NCI-H2196 (cell line): ENCODE results near the gene TMC7.
"Not testable (repeated sequence)": the region's sequence is repeated elsewhere in the genome, so short reads cannot be mapped to it uniquely, and the experiment has no call there.

Experiments
- DNase-seq: peaks from one replicate; lab custom pipeline; 2025; ENCODE audit not compliant: unreplicated experiment; lab: John Stamatoyannopoulos, UW

TMC7 gene

GRCh38 chr16:18983565-18984434 is at the start of gene TMC7:
TSS of gene TMC7 (plus strand) at chr16:18983934. CDS start at chr16:18984064, 130 bp downstream.
- peak; percentile 87 for DNase-seq

- DNase-seq = no peak
These were observed 46.9 kb upstream of the TMC7 start for GRCh38 chr16:18936727-18937340.

DNA sequence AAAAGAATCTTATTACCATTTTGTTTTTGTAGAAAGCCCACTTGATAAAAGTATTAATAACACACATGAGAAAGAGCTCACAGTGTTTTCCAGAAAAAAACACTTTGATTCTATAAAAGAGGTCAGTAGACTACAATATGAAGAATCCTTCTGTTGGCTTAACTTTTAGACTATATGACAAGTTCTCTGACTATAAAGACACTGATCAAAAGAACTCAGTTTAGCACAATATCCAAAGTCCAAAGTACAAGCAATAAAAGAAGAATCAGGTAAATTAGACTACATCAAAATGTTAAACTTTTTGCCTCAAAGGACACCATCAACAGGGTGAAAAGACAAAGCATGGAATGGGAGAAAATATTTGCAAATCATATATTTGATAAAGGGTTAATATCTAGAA is 46.3 kb upstream of the TMC7 start:
- no peak for DNase-seq

DNA sequence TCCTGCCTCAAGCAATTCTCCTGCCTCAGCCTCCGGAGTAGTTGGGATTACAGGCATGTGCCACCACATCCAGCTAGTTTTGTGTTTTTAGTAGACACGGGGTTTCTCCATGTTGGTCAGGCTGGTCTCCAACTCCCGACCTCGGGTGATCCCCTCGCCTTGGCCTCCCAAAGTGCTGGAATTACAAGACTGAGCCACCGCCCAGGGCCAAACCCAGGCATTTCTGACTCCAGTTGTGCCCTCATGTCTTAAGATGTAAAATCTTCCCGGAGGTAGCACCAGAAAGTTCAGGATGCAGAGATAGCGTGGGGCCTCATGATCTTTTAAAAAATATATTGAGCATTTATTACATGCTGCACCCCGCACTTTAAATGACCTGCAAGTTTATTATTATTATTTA is 44.7 kb upstream of the TMC7 start:
- DNase-seq = no peak

DNA sequence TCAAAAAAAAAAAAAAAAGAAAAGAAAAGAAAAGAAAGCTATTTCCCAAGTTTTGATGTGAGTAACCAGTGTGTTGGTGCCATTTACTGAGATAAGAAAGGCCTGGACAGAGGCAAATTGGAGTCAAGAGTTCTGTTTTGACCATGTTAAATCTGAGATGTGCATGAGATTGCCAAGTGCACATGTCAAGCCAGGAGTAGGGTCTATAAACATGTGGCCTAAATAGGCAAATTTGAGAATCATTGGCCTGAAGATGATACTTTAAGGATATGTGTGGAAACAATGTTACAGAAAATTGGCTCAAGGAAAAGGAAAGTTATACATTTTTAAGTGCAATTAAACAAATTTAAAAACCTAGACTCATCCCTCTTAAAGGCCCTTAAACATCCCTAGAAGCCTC is 42.3 kb upstream of the TMC7 start:
- DNase-seq = no peak

DNA sequence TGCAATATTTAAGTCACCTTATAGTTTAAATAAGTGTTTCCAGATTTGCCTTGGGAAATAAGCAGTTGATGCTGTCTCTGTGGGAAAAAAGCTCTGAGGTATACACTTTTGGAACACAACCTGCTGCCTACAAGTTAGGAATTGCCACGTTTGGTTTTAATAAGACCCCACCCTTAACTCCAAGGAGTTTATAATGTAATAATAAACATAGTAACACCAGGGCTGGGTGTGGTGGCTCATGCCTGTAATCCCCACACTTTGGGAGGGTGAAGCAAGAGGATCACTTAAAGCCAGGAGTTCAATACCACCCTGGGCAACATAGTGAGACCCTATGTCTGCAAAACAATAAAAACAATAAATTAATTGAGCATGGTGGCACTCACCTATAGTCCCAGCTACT is 41.7 kb upstream of the TMC7 start:
- no peak for DNase-seq

DNA sequence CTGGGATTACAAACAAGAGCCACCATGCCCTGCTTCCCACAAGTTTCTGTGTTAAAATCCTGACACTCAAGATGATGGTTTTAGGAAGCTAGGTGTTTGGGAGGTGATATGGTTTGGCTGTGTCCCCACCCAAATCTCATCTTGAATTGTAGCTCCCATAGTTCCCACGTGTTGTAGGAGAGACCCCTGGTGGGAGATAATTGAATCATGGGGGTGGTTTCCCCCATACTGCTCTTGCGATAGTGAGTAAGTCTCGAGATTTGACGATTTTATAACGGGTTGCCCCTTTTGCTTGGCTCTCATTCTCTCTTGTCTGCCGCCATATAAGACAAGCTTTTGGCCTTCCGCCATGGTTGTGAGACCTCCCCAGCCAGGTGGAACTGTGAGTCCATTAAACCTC is 40.3 kb upstream of the TMC7 start:
- no peak for DNase-seq

GRCh38 chr16:18945233-18945632 is 38.5 kb upstream of the TMC7 start:
- no peak for DNase-seq

DNA sequence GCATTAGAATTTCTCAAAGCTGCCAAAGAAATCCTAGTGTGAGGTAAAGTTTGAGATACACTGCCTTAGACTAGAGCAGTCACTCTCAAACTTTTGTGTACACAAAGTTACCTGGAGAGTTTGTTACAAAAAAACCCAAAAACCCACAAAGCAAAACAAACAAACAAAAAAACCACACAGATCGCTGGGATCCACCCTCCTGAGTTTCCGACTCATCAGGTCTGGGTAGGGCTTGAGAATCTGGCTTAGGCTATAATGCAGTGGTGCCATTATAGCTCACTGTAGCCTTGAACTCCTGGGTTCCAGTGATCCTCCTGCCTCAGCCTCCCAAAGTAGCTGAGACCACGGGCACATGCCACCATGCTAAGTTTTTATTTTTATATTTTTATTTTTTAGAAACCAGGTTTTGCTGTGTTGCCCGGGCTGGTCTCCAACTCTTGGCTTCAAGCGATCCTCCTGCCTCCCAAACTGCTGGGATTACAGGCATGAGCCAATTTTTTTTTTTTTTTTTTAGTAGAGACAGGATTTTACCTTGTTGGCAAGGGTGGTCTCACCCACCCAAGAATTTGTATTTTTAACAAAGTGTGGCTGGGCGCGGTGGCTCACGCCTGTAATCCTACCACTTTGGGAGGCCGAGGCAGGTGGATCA is 35.2 kb upstream of the TMC7 start:
- no peak for DNase-seq

DNA sequence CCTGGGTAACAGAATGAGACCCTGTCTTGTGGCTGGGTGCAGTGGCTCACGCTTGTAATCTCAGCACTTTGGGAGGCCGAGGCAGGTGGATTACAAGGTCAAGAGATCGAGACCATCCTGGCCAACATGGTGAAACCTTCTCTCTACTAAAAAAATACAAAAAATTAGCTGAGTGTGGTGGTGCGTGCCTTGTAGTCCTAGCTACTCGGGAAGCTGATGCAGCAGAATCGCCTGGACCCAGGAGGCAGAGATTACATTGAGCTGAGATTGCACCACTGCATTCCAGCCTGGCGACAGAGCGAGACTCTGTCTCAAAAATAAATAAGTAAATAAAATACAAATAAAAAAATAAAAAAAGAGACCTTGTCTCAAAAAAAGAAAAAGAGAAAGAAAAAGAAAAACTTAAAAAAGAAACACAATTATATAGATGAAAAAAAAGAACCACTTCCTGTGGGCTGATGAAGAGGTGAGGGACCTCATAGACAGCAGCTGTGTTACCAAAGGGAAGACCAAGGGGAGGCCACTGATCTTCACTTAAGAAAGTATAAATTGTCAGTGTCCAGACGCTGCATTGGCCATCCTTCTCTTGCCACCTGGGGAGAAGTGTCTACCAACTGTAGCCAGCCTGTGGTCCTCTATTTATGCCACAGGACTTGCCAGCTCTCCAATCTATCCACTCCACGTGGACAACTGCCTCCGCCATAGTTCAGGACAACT is 33.1 kb upstream of the TMC7 start:
- no peak for DNase-seq

DNA sequence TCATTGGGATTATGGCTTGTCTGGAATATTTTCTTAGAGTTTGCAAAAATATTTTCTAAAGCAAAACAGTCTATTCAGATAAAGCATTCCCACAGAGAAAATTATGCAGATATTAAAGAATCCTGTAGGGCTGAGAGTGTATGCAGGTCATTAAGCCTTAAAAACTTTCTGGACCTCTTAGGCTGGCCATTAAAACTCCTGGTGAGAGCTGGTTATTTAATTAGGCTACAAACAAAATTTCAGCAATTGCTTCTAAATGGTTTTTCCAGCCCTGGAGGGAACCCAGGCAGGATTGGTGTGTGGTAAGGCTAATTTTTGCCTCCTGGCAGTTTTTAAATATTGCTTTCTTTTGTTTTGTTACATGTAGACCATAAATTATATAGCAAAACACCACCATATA is 30.2 kb upstream of the TMC7 start:
- no peak for DNase-seq

DNA sequence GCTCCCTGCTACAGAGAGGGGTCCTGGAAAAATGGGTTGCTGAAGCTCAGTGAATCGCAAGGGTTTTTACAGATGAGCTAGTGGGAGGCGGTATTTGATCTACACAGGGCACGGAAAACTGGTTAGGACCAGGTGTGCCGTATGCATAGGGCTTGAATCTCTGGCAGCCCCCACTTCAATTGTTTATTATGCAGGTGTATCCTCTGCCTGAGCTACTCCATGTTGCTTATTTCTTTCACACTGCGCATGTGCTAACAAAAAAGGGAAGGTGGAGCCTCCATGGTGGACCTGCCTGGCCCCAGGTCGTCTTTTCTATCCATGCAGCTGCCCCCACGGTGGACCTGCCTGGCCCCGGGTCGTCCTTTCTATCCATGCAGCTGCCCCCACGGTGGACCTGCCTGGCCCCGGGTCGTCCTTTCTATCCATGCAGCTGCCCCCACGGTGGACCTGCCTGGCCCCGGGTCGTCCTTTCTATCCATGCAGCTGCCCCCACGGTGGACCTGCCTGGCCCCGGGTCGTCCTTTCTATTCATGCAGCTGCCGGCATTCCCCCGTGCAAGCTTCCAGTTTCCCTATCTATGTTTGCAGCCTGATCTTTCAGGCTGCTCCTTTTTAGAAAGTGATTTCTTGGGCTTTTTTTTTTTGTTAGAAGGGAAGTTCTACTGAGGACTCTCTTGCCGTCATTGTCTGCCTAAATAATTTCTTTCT is 27.7 kb upstream of the TMC7 start:
- DNase-seq = not testable (repeated sequence)

- not testable (repeated sequence) for DNase-seq
These were observed 27.0 kb upstream of the TMC7 start for GRCh38 chr16:18956658-18957241.

DNA sequence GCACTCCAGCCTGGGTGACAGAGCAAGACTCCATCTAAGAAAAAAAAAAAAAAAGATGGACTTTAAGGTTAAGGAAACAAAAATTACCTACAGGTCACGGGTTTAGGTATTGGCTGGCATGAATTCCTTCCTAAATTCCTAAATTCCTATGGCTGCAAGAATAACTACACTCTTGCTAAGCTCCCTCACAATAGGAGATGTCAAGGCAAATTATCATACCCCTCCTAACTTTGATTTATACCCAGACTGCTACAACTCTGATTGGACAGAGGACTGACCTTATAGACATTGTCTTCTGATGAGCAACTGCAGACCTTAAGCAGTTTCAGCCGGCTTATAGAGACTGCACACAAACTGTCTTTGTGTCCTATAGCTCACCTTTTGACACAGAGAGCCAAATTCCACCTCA is 25.1 kb upstream of the TMC7 start:
- no peak for DNase-seq

- DNase-seq = no peak
These were observed 24.7 kb upstream of the TMC7 start for GRCh38 chr16:18959031-18959505.

- no peak for DNase-seq
These were observed 18.2 kb upstream of the TMC7 start for GRCh38 chr16:18965555-18965954.

GRCh38 chr16:18966791-18967190 is 16.9 kb upstream of the TMC7 start:
- no peak for DNase-seq

- peak; percentile 82 for DNase-seq
These were observed 14.5 kb upstream of the TMC7 start for GRCh38 chr16:18969050-18969854.

GRCh38 chr16:18969855-18970240 is 13.9 kb upstream of the TMC7 start:
- DNase-seq = no peak
